ENCODE results near the gene GNAS-AS1. TPM values are rescaled to one million over a fixed set of nuclear protein-coding genes. Genes with fewer than 3 reads are reported as not detected.
"Not testable (repeated sequence)": the region's sequence is repeated elsewhere in the genome, so short reads cannot be mapped to it uniquely, and the experiment has no call there.

Gene GNAS-AS1
- total RNA-seq, 1 donor from 2014 or later, result 1.7 TPM

DNA sequence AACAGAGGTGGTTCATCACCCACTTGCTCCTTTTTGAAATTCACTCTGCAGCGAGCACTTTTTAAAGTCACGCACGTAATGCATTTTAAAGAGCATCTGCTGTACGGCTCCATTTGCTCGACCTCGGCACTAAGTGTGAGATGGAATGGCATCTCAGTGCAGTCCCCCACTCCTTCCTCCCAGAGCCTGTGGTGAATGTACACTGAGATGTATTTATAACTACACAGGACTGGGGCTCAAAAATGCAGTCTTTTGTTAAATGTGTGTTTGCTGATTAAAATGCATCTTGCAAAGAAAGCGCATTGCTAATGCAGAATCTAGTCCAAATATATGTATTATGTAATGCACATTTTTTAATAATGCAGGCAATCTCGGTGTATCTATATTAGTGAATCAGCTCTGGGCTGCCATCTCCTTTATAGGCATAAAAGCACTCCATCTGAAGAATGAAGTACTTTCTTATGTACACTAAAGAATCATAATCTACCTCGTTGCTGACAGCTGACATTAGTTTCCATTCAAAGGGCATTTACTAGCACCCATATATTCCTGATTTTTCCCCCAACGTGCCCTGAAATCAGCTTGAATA, 14.0 kb downstream of the GNAS-AS1 start:
- intact Hi-C loops (cut with micrococcal nuclease), result no loop called here
- Mint-ChIP-seq H3K27ac (no peak overlapping the region), H3K27me3 (ENCODE audit: insufficient read depth) (peaks cover 55% of the 10 kb centered on the region), H3K36me3 (ENCODE audit: low read depth) (peaks cover 1% of the 10 kb centered on the region), H3K4me3 (no peak overlapping the region), H3K4me1 (ENCODE audit: low read depth) (no peaks in the 10 kb centered on the region), H3K9me3 (no peaks in the 10 kb centered on the region)
- DNase-seq (ENCODE audit: low spot score), result no peak

- Mint-ChIP-seq H3K36me3 (ENCODE audit: low read depth) (peaks cover 1% of the 10 kb centered on the region), H3K4me1 (ENCODE audit: low read depth) (no peaks in the 10 kb centered on the region), H3K27me3 (ENCODE audit: insufficient read depth) (peaks cover 54% of the 10 kb centered on the region), H3K27ac (no peak overlapping the region), H3K4me3 (no peak overlapping the region), H3K9me3 (peaks cover 3% of the 10 kb centered on the region)
- intact Hi-C loops (cut with micrococcal nuclease), result no loop called here
- no peak for DNase-seq (ENCODE audit: low spot score)
Observed at GRCh38 chr20:58835231-58835630, 15.5 kb downstream of the GNAS-AS1 start.

- Mint-ChIP-seq H3K4me1 (ENCODE audit: low read depth) (no peaks in the 10 kb centered on the region), H3K27me3 (ENCODE audit: insufficient read depth) (peaks cover 47% of the 10 kb centered on the region), H3K4me3 (no peak overlapping the region), H3K27ac (no peak overlapping the region), H3K9me3 (peaks cover 3% of the 10 kb centered on the region), H3K36me3 (ENCODE audit: low read depth) (peaks cover 4% of the 10 kb centered on the region)
- no peak for DNase-seq (ENCODE audit: low spot score)
- intact Hi-C loops (cut with micrococcal nuclease), result no loop called here
Observed at GRCh38 chr20:58833921-58834320, 16.8 kb downstream of the GNAS-AS1 start.

- Mint-ChIP-seq H3K4me3 (no peak overlapping the region), H3K4me1 (ENCODE audit: low read depth) (no peaks in the 10 kb centered on the region), H3K36me3 (ENCODE audit: low read depth) (peaks cover 4% of the 10 kb centered on the region), H3K27me3 (ENCODE audit: insufficient read depth) (peaks cover 41% of the 10 kb centered on the region), H3K27ac (no peak overlapping the region), H3K9me3 (peaks cover 3% of the 10 kb centered on the region)
- no peak for DNase-seq (ENCODE audit: low spot score)
- intact Hi-C loops (cut with micrococcal nuclease), result no loop called here
Observed at GRCh38 chr20:58832457-58832856, 18.2 kb downstream of the GNAS-AS1 start.

GRCh38 chr20:58829531-58829941, 21.2 kb downstream of the GNAS-AS1 start:
- DNase-seq (ENCODE audit: low spot score), result no peak
- intact Hi-C loops (cut with micrococcal nuclease), result no loop called here
- Mint-ChIP-seq H3K27ac (no peak overlapping the region), H3K4me3 (no peak overlapping the region), H3K36me3 (ENCODE audit: low read depth) (peaks cover 4% of the 10 kb centered on the region), H3K27me3 (ENCODE audit: insufficient read depth) (peaks cover 30% of the 10 kb centered on the region), H3K4me1 (ENCODE audit: low read depth) (no peaks in the 10 kb centered on the region), H3K9me3 (peaks cover 3% of the 10 kb centered on the region)

DNA sequence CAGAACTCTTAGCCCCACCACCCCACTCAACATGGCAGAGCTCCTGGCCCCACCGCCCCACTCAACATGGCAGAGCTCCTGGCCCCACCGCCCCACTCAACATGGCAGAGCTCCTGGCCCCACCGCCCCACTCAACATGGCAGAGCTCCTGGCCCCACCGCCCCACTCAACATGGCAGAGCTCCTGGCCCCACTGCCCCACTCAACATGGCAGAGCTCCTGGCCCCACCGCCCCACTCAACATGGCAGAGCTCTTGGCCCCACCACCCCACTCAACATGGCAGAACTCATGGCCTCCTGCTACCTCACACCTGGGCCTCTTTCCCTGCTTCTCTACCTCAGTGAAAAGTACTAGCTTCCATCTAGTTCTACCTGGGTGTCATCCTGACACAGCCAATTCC, 21.9 kb downstream of the GNAS-AS1 start:
- H3K9me3 Mint-ChIP-seq; H3K27ac Mint-ChIP-seq; H3K36me3 Mint-ChIP-seq (ENCODE audit: low read depth); intact Hi-C loops (cut with micrococcal nuclease); H3K4me3 Mint-ChIP-seq; H3K4me1 Mint-ChIP-seq (ENCODE audit: low read depth); DNase-seq (ENCODE audit: low spot score): not testable (repeated sequence)
- peaks cover 30% of the 10 kb centered on the region for H3K27me3 Mint-ChIP-seq (ENCODE audit: insufficient read depth)

- Mint-ChIP-seq H3K4me1 (ENCODE audit: low read depth) (no peaks in the 10 kb centered on the region), H3K27me3 (ENCODE audit: insufficient read depth) (peaks cover 24% of the 10 kb centered on the region), H3K27ac (no peak overlapping the region), H3K4me3 (no peak overlapping the region), H3K36me3 (ENCODE audit: low read depth) (peaks cover 4% of the 10 kb centered on the region), H3K9me3 (peaks cover 3% of the 10 kb centered on the region)
- intact Hi-C loops (cut with micrococcal nuclease), result no loop called here
- DNase-seq (ENCODE audit: low spot score), result no peak
Observed at GRCh38 chr20:58828136-58828535, 22.6 kb downstream of the GNAS-AS1 start.

- intact Hi-C loops (cut with micrococcal nuclease), result no loop called here
- peaks cover 4% of the 10 kb centered on the region for H3K36me3 Mint-ChIP-seq (ENCODE audit: low read depth)
- H3K9me3 Mint-ChIP-seq, result peaks cover 6% of the 10 kb centered on the region
- H3K27ac Mint-ChIP-seq, result no peak overlapping the region
- no peak for DNase-seq (ENCODE audit: low spot score)
- peaks cover 29% of the 10 kb centered on the region for H3K27me3 Mint-ChIP-seq (ENCODE audit: insufficient read depth)
- no peaks in the 10 kb centered on the region for H3K4me1 Mint-ChIP-seq (ENCODE audit: low read depth)
- H3K4me3 Mint-ChIP-seq, result no peak overlapping the region
Observed at GRCh38 chr20:58826271-58826670, 24.4 kb downstream of the GNAS-AS1 start.

DNA sequence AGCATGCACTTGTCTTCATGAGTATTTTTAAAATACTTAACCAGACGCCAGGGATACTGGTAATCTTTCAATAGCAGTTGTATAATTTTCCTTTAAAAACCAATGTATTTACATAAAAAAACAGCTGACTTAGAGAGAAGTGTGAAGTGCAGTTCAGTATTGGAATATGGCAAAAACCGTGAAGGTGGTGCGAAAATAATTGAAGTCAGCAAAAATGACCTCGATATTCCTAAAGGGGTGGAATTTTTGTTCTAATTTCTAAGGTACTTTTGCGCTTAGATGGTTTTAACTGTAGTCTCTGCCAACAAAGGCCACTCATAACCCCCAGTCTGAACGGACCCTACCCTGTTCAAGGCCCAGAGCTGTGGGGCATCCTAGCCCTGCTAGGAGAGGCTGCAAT, 25.3 kb downstream of the GNAS-AS1 start:
- H3K4me3 Mint-ChIP-seq, result no peak overlapping the region
- H3K4me1 Mint-ChIP-seq (ENCODE audit: low read depth), result no peaks in the 10 kb centered on the region
- H3K27ac Mint-ChIP-seq, result no peak overlapping the region
- H3K36me3 Mint-ChIP-seq (ENCODE audit: low read depth), result peaks cover 5% of the 10 kb centered on the region
- H3K9me3 Mint-ChIP-seq, result peaks cover 10% of the 10 kb centered on the region
- DNase-seq (ENCODE audit: low spot score), result no peak
- intact Hi-C loops (cut with micrococcal nuclease), result no loop called here
- H3K27me3 Mint-ChIP-seq (ENCODE audit: insufficient read depth), result peaks cover 32% of the 10 kb centered on the region

DNA sequence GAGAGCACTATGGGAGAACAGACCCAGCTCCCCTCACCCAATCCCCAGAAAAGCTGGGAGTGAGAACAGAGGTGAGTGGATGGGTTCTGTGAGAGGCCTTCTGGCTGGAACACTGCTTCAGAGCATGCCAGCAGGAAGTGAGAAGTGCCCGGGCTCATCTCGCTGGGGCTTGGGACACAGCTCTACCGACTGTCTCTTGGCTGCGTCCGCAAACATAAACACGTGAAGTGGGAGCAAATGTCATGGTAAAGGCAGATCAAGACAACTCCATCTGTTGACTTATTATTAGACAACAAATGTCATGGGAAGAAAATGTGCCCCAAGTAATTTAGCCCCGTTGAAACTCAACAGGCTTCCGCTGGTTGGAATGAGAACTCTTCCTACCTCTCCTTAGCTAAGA, 25.9 kb downstream of the GNAS-AS1 start:
- Mint-ChIP-seq H3K36me3 (ENCODE audit: low read depth) (peaks cover 4% of the 10 kb centered on the region), H3K4me3 (no peak overlapping the region), H3K9me3 (peaks cover 11% of the 10 kb centered on the region), H3K4me1 (ENCODE audit: low read depth) (no peaks in the 10 kb centered on the region), H3K27ac (no peak overlapping the region), H3K27me3 (ENCODE audit: insufficient read depth) (peaks cover 34% of the 10 kb centered on the region)
- DNase-seq (ENCODE audit: low spot score), result no peak
- intact Hi-C loops (cut with micrococcal nuclease), result no loop called here

DNA sequence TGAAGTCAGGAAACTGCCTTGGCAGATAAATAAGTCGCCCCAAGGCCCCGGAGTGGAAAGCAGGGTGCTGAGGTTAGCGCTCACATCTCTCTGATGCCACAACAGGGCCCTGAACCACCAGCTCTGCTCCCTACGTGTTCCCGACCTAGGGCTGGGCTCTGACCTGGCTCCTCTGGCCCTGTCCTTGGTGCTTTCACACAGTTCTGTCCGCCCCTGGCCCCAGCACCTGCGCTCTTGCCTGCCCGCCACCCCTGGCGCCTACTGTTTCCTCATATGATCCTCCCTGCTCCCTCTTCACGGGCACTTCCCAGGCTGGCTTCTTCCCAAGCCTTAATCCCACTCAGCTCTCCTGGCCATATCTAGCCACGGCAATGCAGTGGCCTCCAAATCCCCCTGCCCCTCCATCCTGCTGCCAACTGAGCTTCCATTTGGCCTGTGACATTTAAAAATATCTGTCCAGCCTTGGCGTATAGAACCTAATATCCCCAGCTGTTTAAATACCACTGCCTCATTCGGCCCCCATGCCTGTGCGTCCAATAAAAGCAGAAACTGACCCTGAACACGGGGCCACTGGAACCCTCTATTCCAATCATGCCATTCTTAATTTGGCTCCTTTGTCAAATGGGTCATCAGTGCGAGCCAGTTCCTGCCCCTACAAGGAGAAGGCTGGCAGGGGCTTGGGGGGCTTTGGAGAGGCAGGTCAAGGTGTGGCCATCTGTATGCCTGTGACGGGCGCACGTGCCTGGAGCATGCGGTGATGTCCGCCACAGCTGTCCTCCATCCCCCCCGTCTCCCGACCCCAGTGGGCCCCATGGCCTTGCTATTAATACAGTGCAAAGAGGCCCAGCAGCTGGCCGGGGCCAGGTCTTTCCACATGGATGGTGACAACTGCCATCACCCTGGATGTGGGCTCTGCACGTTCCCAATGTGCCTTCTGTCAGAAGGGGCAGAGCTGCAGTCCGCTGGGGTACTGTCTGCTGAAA, 27.7 kb downstream of the GNAS-AS1 start:
- peaks cover 6% of the 10 kb centered on the region for H3K36me3 Mint-ChIP-seq (ENCODE audit: low read depth)
- intact Hi-C loops (cut with micrococcal nuclease), result no loop called here
- H3K4me3 Mint-ChIP-seq, result no peak overlapping the region
- H3K4me1 Mint-ChIP-seq (ENCODE audit: low read depth), result peaks cover 15% of the 10 kb centered on the region
- H3K27ac Mint-ChIP-seq, result no peak overlapping the region
- DNase-seq (ENCODE audit: low spot score), result no peak
- H3K27me3 Mint-ChIP-seq (ENCODE audit: insufficient read depth), result peaks cover 34% of the 10 kb centered on the region
- peaks cover 11% of the 10 kb centered on the region for H3K9me3 Mint-ChIP-seq

GRCh38 chr20:58822149-58822548, 28.6 kb downstream of the GNAS-AS1 start:
- intact Hi-C loops (cut with micrococcal nuclease), result no loop called here
- Mint-ChIP-seq H3K9me3 (peaks cover 11% of the 10 kb centered on the region), H3K27ac (no peak overlapping the region), H3K36me3 (ENCODE audit: low read depth) (peaks cover 6% of the 10 kb centered on the region), H3K4me1 (ENCODE audit: low read depth) (peaks cover 16% of the 10 kb centered on the region), H3K4me3 (no peak overlapping the region), H3K27me3 (ENCODE audit: insufficient read depth) (peaks cover 36% of the 10 kb centered on the region)
- DNase-seq (ENCODE audit: low spot score), result no peak

DNA sequence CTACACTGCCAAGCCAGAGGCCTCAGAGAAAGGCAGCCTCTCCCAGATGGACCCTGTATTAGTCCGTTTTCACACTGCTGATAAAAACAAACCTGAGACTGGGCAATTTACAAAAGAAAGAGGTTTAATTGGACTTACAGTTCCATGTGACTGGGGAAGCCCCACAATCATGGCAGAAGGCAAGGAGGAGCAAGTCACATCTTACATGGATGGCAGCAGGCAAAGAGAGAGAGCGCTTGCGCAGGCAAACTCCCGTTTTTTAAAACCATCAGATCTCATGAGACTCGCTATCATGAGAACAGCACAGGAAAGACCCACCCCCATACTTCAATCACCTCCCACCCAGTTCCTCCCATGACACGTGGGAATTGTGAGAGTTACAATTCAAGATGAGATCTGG, 30.2 kb downstream of the GNAS-AS1 start:
- DNase-seq (ENCODE audit: low spot score); H3K36me3 Mint-ChIP-seq (ENCODE audit: low read depth); H3K27ac Mint-ChIP-seq; H3K4me3 Mint-ChIP-seq; intact Hi-C loops (cut with micrococcal nuclease): not testable (repeated sequence)
- peaks cover 16% of the 10 kb centered on the region for H3K4me1 Mint-ChIP-seq (ENCODE audit: low read depth)
- peaks cover 36% of the 10 kb centered on the region for H3K27me3 Mint-ChIP-seq (ENCODE audit: insufficient read depth)
- H3K9me3 Mint-ChIP-seq, result peaks cover 11% of the 10 kb centered on the region
